ENCODE data around the gene RPS18. TPM values are rescaled to one million over a fixed set of nuclear protein-coding genes. Genes with fewer than 3 reads are reported as not detected.
A peak's percentile ranks its signal among the peaks of the same experiment; 100 is the strongest.

Gene RPS18
- total RNA-seq, 1 experiment from 2014 or later: 4,062 TPM

- intact Hi-C loops (cut with micrococcal nuclease): loop anchor here (2.0 kb wide), 1 partner anchor 16 kb away; the partner anchor contains the start of gene RGL2
- Histone ChIP-seq H3K4me3 (replicated peaks in 1 of 2; ENCODE audit: low read depth in 1 of 2, low read length in 2 of 2) (peak overlapping the region; percentile 78 to 91), H3K9ac (ENCODE audit: low read length) (peak overlapping the region; percentile 92), H3K27ac (ENCODE audit: low read depth, low read length) (peak overlapping the region; percentile 89), H3K9me3 (ENCODE audit: control insufficient read depth in 1 of 2, insufficient read depth in 1 of 2, low read depth in 1 of 2, low read length in 2 of 2) (no peaks in the 10 kb centered on the region), H3K4me1 (ENCODE audit: control insufficient read depth in 1 of 2, insufficient read depth in 2 of 2, low read length in 2 of 2) (peaks cover 41 to 56% of the 10 kb centered on the region in 2 experiments), H3K79me2 (ENCODE audit: insufficient read depth, low read length) (peaks cover 39% of the 10 kb centered on the region), H3K36me3 (ENCODE audit: control insufficient read depth in 1 of 2, insufficient read depth in 2 of 2, low read length in 2 of 2) (peaks cover 15 to 20% of the 10 kb centered on the region in 2 experiments; a peak in 3 of 4 replicates), H3K27me3 (ENCODE audit: insufficient read depth, low read length) (no peaks in the 10 kb centered on the region), H4K20me1 (ENCODE audit: insufficient read depth) (no peaks in the 10 kb centered on the region), H3K9me2 (ENCODE audit: insufficient read depth) (no peaks in the 10 kb centered on the region), H2AFZ (ENCODE audit: low read depth, low read length, poor library complexity, severe bottlenecking) (peak overlapping the region; percentile 93), H3K4me2 (ENCODE audit: low read length) (peak overlapping the region; percentile 95)
- TF ChIP-seq ZBTB33 (IDR thresholded peaks at IDR 0.05; ENCODE audit: extremely low read depth, insufficient replicate concordance, low read length) (no peak), POLR2AphosphoS5 (IDR thresholded peaks at IDR 0.05; ENCODE audit: low read depth, low read length) (peak; percentile 72), TCF7L2 (IDR thresholded peaks at IDR 0.05; ENCODE audit: borderline replicate concordance, extremely low read depth, insufficient read depth, insufficient read length) (no peak), SP1 (IDR thresholded peaks at IDR 0.05; ENCODE audit: low read depth) (no peak), FOSL1 (IDR thresholded peaks at IDR 0.05; ENCODE audit: low read depth) (no peak), EZH2 (IDR thresholded peaks at IDR 0.05) (no peak), SIN3A (IDR thresholded peaks at IDR 0.05; ENCODE audit: low read depth) (no peak), POLR2A (IDR thresholded peaks at IDR 0.05; ENCODE audit: borderline replicate concordance, extremely low read depth, insufficient read depth, insufficient read length) (peak; percentile 15)
- BruUV-seq (replicated peaks): no TSS peak
- ChIA-PET CTCF (no interaction called here), POLR2A (no interaction called here), RAD21 (ENCODE audit: low non-redundant PET in 1 of 2, low total read pairs in 2 of 2, uncharacterized antibody in 2 of 2, unreplicated experiment in 2 of 2) (no interaction called here)
- DNase-seq (ENCODE audit: low read depth, low spot score): no peak
- ATAC-seq: peak; percentile 34
Measured at GRCh38 chr6:33314943-33315792, 43.3 kb downstream of the RPS18 start.
